HG03175 (cell line): ENCODE data around the gene WHAMM.
"Not testable (repeated sequence)": the region's sequence is repeated elsewhere in the genome, so short reads cannot be mapped to it uniquely, and the experiment has no call there.

Source experiments
- ATAC-seq: cut with Tn5 transposase; IDR thresholded peaks from one replicate; pipeline ENCODE4 v1.9.1; 2021; ENCODE audit warnings: mild to moderate bottlenecking, moderate library complexity; ENCODE audit not compliant: unreplicated experiment

The WHAMM gene

GRCh38 chr15:82802497-82802896, 6.9 kb upstream of the WHAMM start:
- ATAC-seq: no peak

- ATAC-seq: no peak
These were observed 5.4 kb upstream of the WHAMM start for GRCh38 chr15:82803793-82804574.

DNA sequence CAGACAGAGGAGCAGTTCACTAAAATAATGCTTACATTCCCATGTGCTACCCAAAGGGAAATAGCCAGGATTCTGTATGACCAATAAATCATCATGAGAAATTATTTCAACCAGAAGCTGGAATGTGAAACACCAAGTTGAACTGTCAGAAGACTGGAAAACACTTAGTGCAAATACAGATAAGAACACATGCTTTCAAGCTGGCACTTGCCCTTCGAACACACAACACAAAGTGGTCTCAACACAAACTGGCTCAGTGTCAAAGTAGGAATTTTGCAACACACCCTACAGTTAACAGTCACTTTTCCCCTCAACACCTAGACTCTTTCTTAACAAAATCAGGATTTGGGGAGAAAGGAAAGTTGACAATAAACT, 4.9 kb upstream of the WHAMM start:
- ATAC-seq: no peak

- ATAC-seq: peak; percentile 63
These were observed 3.4 kb upstream of the WHAMM start, which contains the start of gene FSD2 for GRCh38 chr15:82805994-82806406. FSD2 (minus strand) TSS chr15:82806069; CDS start chr15:82787390, 18,679 bp downstream.

GRCh38 chr15:82807920-82808633, 1.4 kb upstream of the WHAMM start:
- no peak for ATAC-seq

GRCh38 chr15:82808634-82809041, 790 bp upstream of the WHAMM start:
- ATAC-seq: no peak

DNA sequence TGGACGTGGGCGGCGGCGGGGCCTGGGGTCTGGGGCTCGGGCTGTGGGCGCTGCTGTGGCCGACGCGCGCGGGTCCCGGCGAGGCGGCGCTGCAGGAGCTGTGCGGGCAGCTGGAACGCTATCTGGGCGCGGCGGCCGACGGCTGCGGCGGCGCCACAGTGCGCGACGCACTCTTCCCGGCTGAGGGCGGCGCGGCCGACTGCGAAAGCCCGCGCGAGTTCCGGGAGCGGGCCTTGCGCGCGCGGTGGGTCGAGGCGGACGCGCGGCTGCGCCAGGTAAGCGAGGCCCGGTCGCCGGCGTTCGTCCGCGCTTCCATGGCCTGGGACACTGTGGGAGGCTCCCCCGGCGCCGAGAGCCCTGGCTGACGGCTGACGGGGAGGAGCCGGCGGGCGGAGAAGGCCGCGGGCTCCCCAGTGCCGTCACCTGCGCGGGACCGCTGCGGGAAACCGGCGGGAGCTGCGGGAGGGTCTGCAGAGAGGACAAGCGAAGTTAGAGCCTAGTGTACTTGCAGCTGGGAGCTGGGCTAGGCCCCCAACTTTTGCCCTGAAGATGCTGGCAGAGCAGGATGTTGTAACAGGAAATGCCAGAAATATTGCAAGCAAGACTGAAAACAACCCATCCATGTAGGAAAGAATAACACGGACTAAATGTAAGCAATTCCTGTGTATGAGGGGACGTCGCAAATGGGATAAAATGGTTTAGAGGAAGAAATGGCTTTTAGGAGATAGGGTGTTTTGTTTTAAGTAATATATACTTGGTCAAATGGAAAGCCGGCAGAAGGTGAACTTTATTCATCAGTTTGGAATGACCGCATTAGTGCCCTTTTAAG, 847 bp downstream of the WHAMM start:
- ATAC-seq: peak; percentile 14

- ATAC-seq: no peak
These were observed 1.5 kb downstream of the WHAMM start for GRCh38 chr15:82810890-82811426.

DNA sequence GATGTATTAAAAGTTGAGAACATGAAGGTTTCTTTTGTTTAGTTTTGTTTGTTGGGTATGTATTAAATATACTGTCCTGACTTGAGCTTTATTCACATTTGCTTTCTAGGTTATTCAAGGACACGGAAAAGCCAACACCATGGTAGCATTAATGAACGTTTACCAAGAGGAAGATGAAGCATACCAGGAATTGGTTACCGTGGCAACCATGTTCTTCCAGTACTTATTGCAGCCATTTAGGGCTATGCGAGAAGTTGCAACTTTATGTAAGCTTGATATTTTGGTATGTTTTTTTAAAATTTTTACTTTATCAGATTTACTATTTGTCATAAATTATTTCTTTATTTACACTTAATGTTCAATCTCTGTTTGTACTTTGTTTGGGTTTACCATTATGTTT, 3.6 kb downstream of the WHAMM start:
- ATAC-seq: no peak

DNA sequence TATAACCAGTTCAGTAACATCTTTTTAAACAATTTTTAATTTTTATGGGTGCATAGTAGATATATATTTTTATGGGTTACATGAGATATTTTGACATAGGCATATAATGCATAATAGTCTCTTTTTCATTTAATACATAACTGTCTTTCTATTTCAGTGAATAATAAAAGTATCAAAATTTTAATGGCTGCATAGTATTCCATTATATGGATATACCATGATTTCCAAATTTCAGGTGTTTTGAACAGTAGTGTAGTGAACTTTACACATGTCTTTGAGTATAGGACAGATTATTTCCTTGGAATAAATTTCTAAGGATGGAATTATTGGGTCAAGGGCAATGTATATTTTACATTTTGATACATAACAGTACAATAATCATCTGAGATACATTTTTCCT, 10.7 kb downstream of the WHAMM start:
- no peak for ATAC-seq

GRCh38 chr15:82821396-82821795, 12.0 kb downstream of the WHAMM start:
- ATAC-seq: not testable (repeated sequence)

DNA sequence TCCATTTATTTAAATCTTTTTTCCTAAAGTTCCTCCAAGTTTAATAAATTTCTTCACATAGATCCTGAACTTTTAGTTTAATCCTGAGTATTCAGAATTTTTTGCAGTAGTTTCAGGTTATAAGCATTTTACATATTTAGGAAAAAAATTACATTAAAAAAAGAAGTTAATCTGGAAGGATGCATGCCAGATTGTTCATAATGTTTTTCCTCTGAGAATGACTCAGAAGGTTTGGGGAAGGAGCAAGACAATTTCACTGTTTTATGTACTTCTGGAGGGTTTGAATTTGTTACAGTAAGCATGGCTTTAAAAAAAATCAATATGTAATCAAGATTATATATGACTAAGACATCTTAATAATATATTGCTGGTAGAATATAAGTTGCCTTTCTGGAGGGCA, 12.4 kb downstream of the WHAMM start:
- ATAC-seq: not testable (repeated sequence)

GRCh38 chr15:82823049-82823448, 13.6 kb downstream of the WHAMM start:
- no peak for ATAC-seq

- ATAC-seq: no peak
These were observed 18.6 kb downstream of the WHAMM start for GRCh38 chr15:82828075-82828474.

DNA sequence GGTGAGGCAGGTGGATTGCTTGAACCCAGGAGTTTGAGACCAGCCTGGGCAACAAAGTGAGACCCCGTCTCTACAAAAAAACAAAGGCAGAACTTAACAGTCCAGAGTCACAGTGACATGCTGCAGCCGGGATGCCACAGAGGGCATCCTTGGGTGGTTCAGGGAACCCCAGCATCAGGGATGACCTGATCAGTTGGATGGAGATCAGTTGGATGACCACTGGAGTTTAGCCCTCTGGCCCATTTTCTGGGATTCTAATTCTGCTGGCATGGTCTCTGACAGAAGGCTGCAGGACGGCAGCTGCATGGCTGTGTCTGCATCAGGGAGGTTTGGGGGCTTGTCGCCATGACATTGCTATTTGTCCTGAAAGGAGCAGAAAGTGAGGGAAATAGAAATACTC, 19.8 kb downstream of the WHAMM start:
- no peak for ATAC-seq

GRCh38 chr15:82830427-82831173, 21.2 kb downstream of the WHAMM start:
- ATAC-seq: no peak

DNA sequence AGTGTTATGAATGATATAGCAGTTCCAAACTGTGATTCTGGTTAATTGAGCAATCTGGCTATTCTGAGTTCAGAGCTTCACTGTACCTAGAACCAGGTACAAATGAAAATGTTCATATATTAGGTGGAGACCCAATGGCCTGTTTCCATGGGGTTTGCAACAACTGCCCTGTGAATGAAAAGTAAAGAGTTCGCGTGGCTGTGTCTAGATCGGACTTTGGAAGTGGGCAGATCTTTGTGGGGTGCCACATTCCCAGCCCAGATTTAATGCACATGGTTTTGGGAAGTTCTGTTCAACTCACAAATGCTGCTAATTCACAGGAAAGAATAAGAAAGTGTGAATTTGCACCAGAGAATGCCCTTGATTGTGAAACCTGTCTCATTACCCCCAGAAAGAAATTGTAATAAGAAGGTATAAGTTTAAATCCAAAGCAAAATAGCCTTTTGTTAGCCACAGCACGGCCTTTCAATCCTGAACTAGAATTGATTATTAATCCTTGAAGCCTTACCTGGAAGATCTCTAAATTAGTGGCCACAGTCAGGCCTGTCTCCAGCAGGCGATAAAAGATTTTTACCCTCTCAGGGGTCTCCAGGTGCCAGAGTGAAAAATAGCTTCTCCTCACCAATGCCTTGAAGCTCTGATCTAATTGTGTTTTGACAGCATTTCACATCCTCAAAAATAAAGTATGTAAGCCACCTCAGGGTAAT, 22.6 kb downstream of the WHAMM start:
- ATAC-seq: peak; percentile 27

- peak; percentile 93 for ATAC-seq
These were observed 23.4 kb downstream of the WHAMM start for GRCh38 chr15:82832601-82833361.

DNA sequence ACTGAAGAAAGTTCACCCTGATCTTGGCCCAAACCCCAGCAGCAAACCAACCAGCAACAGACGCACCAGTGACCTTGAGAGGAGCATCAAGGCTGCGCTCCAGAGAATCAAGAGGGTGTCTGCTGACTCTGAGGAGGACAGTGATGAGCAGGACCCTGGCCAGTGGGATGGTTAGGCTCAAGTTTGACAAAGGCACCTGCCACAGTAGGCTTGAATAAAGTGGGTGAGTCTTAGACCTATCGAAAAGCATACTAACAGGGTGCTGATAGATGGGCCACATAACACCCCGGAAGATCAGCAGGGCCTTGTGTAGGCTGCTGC, 23.9 kb downstream of the WHAMM start:
- no peak for ATAC-seq
